Liver (tissue), 3 donors: ENCODE measurements around the gene CLN5.

Experiments
- EGR1 ChIP-seq, 2 donors: IDR thresholded peaks; 2 replicates each; pipeline ENCODE4 v1.6.1; 2016 to 2018; ENCODE audit warnings: antibody characterized with exemption in 2 of 2, low read depth in 2 of 2
- GABPA ChIP-seq, 2 donors: IDR thresholded peaks in 1 of 2; conservative IDR thresholded peaks in 1 of 2; 2 replicates each; pipeline ENCODE4 v1.6.1; 2016; ENCODE audit warnings: antibody characterized with exemption in 2 of 2, mild to moderate bottlenecking in 1 of 2, moderate library complexity in 1 of 2
- JUND ChIP-seq, 2 donors: IDR thresholded peaks; 2 replicates each; pipeline ENCODE4 v1.6.1; 2016; ENCODE audit warnings: antibody characterized with exemption in 2 of 2
- MAX ChIP-seq: IDR thresholded peaks from 2 replicates; pipeline ENCODE4 v1.6.1; 2016; ENCODE audit warnings: antibody characterized with exemption
- RAD21 ChIP-seq, 2 donors: IDR thresholded peaks; 2 replicates each; pipeline ENCODE4 v1.6.1; 2016; ENCODE audit warnings: antibody characterized with exemption in 2 of 2, mild to moderate bottlenecking in 2 of 2
- REST ChIP-seq: IDR thresholded peaks from 2 replicates; pipeline ENCODE4 v1.6.1; 2016; ENCODE audit warnings: antibody characterized with exemption, mild to moderate bottlenecking
- SP1 ChIP-seq: IDR thresholded peaks from 2 replicates; pipeline ENCODE4 v1.6.1; 2018; ENCODE audit warnings: antibody characterized with exemption, mild to moderate bottlenecking
- TAF1 ChIP-seq: conservative IDR thresholded peaks from 2 replicates; pipeline ENCODE4 v1.6.1; 2016; ENCODE audit warnings: antibody characterized with exemption, mild to moderate bottlenecking
- TF ChIP-seq, protein P1 (sequence below): fragments of 150-350 bp; IDR thresholded peaks from 2 replicates; pipeline ENCODE4 v1.5.1; 2017; ENCODE audit warnings: improper control_type of control experiment, low read depth, low read length; ENCODE audit not compliant: missing input control
- donor health status: healthy.
- donor health status: healthy.

- TF ChIP-seq, protein P1, sequence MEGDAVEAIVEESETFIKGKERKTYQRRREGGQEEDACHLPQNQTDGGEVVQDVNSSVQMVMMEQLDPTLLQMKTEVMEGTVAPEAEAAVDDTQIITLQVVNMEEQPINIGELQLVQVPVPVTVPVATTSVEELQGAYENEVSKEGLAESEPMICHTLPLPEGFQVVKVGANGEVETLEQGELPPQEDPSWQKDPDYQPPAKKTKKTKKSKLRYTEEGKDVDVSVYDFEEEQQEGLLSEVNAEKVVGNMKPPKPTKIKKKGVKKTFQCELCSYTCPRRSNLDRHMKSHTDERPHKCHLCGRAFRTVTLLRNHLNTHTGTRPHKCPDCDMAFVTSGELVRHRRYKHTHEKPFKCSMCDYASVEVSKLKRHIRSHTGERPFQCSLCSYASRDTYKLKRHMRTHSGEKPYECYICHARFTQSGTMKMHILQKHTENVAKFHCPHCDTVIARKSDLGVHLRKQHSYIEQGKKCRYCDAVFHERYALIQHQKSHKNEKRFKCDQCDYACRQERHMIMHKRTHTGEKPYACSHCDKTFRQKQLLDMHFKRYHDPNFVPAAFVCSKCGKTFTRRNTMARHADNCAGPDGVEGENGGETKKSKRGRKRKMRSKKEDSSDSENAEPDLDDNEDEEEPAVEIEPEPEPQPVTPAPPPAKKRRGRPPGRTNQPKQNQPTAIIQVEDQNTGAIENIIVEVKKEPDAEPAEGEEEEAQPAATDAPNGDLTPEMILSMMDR: no peak
- no peak for TF ChIP-seq REST
- TF ChIP-seq TAF1: no peak
- no peak for TF ChIP-seq SP1
- TF ChIP-seq JUND (IDR thresholded peaks at IDR 0.05): no peak
- TF ChIP-seq RAD21 (IDR thresholded peaks at IDR 0.05): no peak
- TF ChIP-seq GABPA (IDR thresholded peaks at IDR 0.05 in 1 of 2, conservative IDR thresholded peaks at IDR 0.05 in 1 of 2): no peak
- TF ChIP-seq EGR1 (IDR thresholded peaks at IDR 0.05; ENCODE audit: low read depth in 2 of 2): no peak
- TF ChIP-seq MAX: no peak
Observed at GRCh38 chr13:77022341-77022740, 30.5 kb downstream of the CLN5 start.
